OCI-M2 (cell line): Measurements from ENCODE around the gene DGKI.

ENCODE experiments used
- DNase-seq: peaks from one replicate; lab custom pipeline; 2025; ENCODE audit not compliant: unreplicated experiment; lab: John Stamatoyannopoulos, UW

The DGKI gene

GRCh38 chr7:137547485-137547884 is 299.3 kb downstream of the DGKI start:
- DNase-seq = no peak

- DNase-seq = no peak
These were observed 300.1 kb downstream of the DGKI start for GRCh38 chr7:137546671-137547070.

- no peak for DNase-seq
These were observed 300.8 kb downstream of the DGKI start for GRCh38 chr7:137546009-137546408.

- DNase-seq = no peak
These were observed 301.6 kb downstream of the DGKI start for GRCh38 chr7:137545059-137545716.

GRCh38 chr7:137544453-137545058 is 302.2 kb downstream of the DGKI start:
- no peak for DNase-seq

GRCh38 chr7:137539111-137539715 is 307.6 kb downstream of the DGKI start:
- no peak for DNase-seq

- DNase-seq = no peak
These were observed 308.4 kb downstream of the DGKI start for GRCh38 chr7:137538361-137538762.

GRCh38 chr7:137535579-137535978 is 311.2 kb downstream of the DGKI start:
- no peak for DNase-seq

- no peak for DNase-seq
These were observed 315.1 kb downstream of the DGKI start for GRCh38 chr7:137531671-137532070.

- no peak for DNase-seq
These were observed 319.1 kb downstream of the DGKI start for GRCh38 chr7:137527634-137528033.

- no peak for DNase-seq
These were observed 323.6 kb downstream of the DGKI start for GRCh38 chr7:137523171-137523570.

- DNase-seq = no peak
These were observed 325.3 kb downstream of the DGKI start for GRCh38 chr7:137521451-137521850.

- no peak for DNase-seq
These were observed 326.8 kb downstream of the DGKI start for GRCh38 chr7:137519947-137520346.

- no peak for DNase-seq
These were observed 327.5 kb downstream of the DGKI start for GRCh38 chr7:137519181-137519691.

GRCh38 chr7:137513091-137513490 is 333.7 kb downstream of the DGKI start:
- DNase-seq = no peak

- no peak for DNase-seq
These were observed 339.7 kb downstream of the DGKI start for GRCh38 chr7:137507096-137507495.

- no peak for DNase-seq
These were observed 340.7 kb downstream of the DGKI start for GRCh38 chr7:137506031-137506430.

GRCh38 chr7:137501562-137501961 is 345.2 kb downstream of the DGKI start:
- no peak for DNase-seq

- no peak for DNase-seq
These were observed 353.9 kb downstream of the DGKI start for GRCh38 chr7:137492889-137493288.

- no peak for DNase-seq
These were observed 356.9 kb downstream of the DGKI start for GRCh38 chr7:137489880-137490279.

- DNase-seq = no peak
These were observed 358.7 kb downstream of the DGKI start for GRCh38 chr7:137488038-137488437.

- no peak for DNase-seq
These were observed 361.0 kb downstream of the DGKI start for GRCh38 chr7:137485818-137486217.
